ENCODE data around the gene SLC17A3. TPM values are rescaled to one million over a fixed set of nuclear protein-coding genes. Genes with fewer than 3 reads are reported as not detected.

The SLC17A3 gene
- total and polyA plus RNA-seq, 2 donors (not counting 1 experiment from before 2014, with no cell fraction given) = not detected

DNA sequence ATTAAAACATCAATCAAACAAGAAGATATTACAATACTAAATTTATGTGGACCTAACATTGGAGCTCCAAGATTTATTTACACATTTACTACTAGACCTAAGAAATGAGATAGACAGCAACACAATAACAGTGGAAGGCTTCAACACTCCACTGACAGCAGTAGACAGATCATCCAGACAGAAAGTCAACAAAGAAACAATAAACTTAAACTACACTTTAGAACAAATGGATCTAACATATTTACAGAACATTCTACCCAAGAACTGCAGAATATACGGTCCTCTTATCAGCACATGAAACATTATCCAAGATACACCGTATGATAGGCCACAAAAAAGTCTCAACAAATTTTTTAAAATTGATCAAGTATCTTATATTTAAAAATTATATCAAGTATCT, 69.2 kb downstream of the SLC17A3 start:
- Mint-ChIP-seq H3K27me3 (peaks cover 56% of the 10 kb centered on the region), H3K4me1 (no peaks in the 10 kb centered on the region), H3K9me3 (ENCODE audit: insufficient read depth) (no peaks in the 10 kb centered on the region), H3K4me3 (no peak overlapping the region), H3K27ac (no peak overlapping the region)
- Histone ChIP-seq H3K79me2 (ENCODE audit: control insufficient read depth, insufficient read depth, low read length) (no peaks in the 10 kb centered on the region), H3K9me3 (ENCODE audit: control extremely low read depth in 1 of 3, control insufficient read depth in 2 of 3, insufficient read depth in 1 of 3, low read length in 2 of 3) (peaks cover 0 to 5% (median 4%) of the 10 kb centered on the region in 3 donors), H3K4me1 (ENCODE audit: control insufficient read depth in 2 of 2, insufficient read depth in 2 of 2, low read length in 2 of 2) (no peaks in the 10 kb centered on the region), H3K27ac (ENCODE audit: low read length in 2 of 2) (no peak overlapping the region), H3K4me3 (ENCODE audit: control extremely low read depth in 1 of 5, extremely low read depth in 1 of 5, insufficient read depth in 1 of 5, low read depth in 2 of 5, low read length in 4 of 5) (no peak overlapping the region), H3K36me3 (replicated peaks in 1 of 2; ENCODE audit: control extremely low read depth in 1 of 2, control insufficient read depth in 1 of 2, extremely low read depth in 1 of 2, insufficient read depth in 2 of 2, low read length in 1 of 2) (no peaks in the 10 kb centered on the region), H3K27me3 (replicated peaks in 1 of 4; ENCODE audit: control extremely low read depth in 1 of 4, control insufficient read depth in 3 of 4, insufficient read depth in 4 of 4, low read length in 3 of 4) (peaks cover 0 to 3% (median 2%) of the 10 kb centered on the region in 4 experiments), H2AFZ (ENCODE audit: insufficient read depth, low read depth, low read length, poor library complexity, severe bottlenecking) (no peak overlapping the region), H3K4me2 (replicated peaks; ENCODE audit: low read depth, low read length, poor library complexity, severe bottlenecking) (no peak overlapping the region), H3K9ac (ENCODE audit: low read length) (no peak overlapping the region), H4K20me1 (ENCODE audit: control insufficient read depth, insufficient read depth, low read length, poor library complexity, severe bottlenecking) (no peaks in the 10 kb centered on the region)
- POLR2A ChIA-PET = no interaction called here
- CTCF ChIA-PET = interaction anchor here (1.3 kb wide), 1 partner anchor 18 kb away, joined by 4 read pairs; no protein-coding TSS in a partner anchor
- DNase-seq (no peak), ATAC-seq (ENCODE audit: low read depth) (no peak)
- TF ChIP-seq, protein P1, sequence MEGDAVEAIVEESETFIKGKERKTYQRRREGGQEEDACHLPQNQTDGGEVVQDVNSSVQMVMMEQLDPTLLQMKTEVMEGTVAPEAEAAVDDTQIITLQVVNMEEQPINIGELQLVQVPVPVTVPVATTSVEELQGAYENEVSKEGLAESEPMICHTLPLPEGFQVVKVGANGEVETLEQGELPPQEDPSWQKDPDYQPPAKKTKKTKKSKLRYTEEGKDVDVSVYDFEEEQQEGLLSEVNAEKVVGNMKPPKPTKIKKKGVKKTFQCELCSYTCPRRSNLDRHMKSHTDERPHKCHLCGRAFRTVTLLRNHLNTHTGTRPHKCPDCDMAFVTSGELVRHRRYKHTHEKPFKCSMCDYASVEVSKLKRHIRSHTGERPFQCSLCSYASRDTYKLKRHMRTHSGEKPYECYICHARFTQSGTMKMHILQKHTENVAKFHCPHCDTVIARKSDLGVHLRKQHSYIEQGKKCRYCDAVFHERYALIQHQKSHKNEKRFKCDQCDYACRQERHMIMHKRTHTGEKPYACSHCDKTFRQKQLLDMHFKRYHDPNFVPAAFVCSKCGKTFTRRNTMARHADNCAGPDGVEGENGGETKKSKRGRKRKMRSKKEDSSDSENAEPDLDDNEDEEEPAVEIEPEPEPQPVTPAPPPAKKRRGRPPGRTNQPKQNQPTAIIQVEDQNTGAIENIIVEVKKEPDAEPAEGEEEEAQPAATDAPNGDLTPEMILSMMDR (IDR thresholded peaks at IDR 0.05) = no peak
- no peak for TF ChIP-seq EZH2 (IDR thresholded peaks at IDR 0.05; ENCODE audit: borderline replicate concordance, insufficient read depth, low read depth, low read length, poor library complexity, severe bottlenecking)
- WGBS (ENCODE audit: insufficient coverage) = no CpG with 5 or more reads among the region's 2 CpGs
- intact Hi-C loops (cut with micrococcal nuclease) = no loop called here

DNA sequence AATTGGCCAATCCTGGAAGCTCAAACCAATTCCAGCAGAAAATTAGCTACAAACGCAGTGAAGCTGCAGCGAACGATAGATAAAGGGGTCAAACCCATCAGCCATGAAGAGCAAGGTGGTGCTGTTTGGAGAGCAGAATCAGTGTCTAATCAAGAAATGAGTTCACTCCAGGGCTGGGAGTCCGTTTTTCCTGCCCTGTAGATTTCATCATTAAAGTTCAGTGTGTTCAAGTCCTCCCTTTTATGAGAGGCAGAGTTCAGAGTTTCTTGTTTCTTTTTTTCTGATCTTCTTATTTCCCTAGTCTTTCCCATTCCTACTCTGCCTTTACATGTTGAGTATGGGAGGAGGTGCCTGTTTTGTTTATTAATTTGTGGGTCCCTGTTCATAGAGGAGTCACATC, 72.6 kb downstream of the SLC17A3 start:
- H3K4me2 ChIP-seq (replicated peaks; ENCODE audit: low read depth, low read length, poor library complexity, severe bottlenecking) = no peak overlapping the region
- no peak overlapping the region for H3K4me3 ChIP-seq (ENCODE audit: control extremely low read depth in 1 of 5, extremely low read depth in 1 of 5, insufficient read depth in 1 of 5, low read depth in 2 of 5, low read length in 4 of 5)
- H4K20me1 ChIP-seq (ENCODE audit: control insufficient read depth, insufficient read depth, low read length, poor library complexity, severe bottlenecking) = no peaks in the 10 kb centered on the region
- H3K36me3 ChIP-seq (replicated peaks in 1 of 2; ENCODE audit: control extremely low read depth in 1 of 2, control insufficient read depth in 1 of 2, extremely low read depth in 1 of 2, insufficient read depth in 2 of 2, low read length in 1 of 2) = no peaks in the 10 kb centered on the region
- H3K9ac ChIP-seq (ENCODE audit: low read length) = no peak overlapping the region
- ChIA-PET POLR2A (no interaction called here), CTCF (interaction anchor here (1.2 kb wide), 1 partner anchor 13 kb away, joined by 4 read pairs; no protein-coding TSS in a partner anchor)
- peaks cover 0 to 3% (median 3%) of the 10 kb centered on the region in 4 experiments for H3K27me3 ChIP-seq (replicated peaks in 1 of 4; ENCODE audit: control extremely low read depth in 1 of 4, control insufficient read depth in 3 of 4, insufficient read depth in 4 of 4, low read length in 3 of 4)
- H3K4me1 Mint-ChIP-seq = no peaks in the 10 kb centered on the region
- H2AFZ ChIP-seq (ENCODE audit: insufficient read depth, low read depth, low read length, poor library complexity, severe bottlenecking) = no peak overlapping the region
- no peaks in the 10 kb centered on the region for H3K79me2 ChIP-seq (ENCODE audit: control insufficient read depth, insufficient read depth, low read length)
- H3K27me3 Mint-ChIP-seq = peaks cover 58% of the 10 kb centered on the region
- no peak overlapping the region for H3K27ac ChIP-seq (ENCODE audit: low read length in 2 of 2)
- no CpG with 5 or more reads among the region's 4 CpGs for WGBS (ENCODE audit: insufficient coverage)
- intact Hi-C loops (cut with micrococcal nuclease) = no loop called here
- H3K9me3 ChIP-seq (ENCODE audit: control extremely low read depth in 1 of 3, control insufficient read depth in 2 of 3, insufficient read depth in 1 of 3, low read length in 2 of 3) = peaks cover 0 to 5% (median 4%) of the 10 kb centered on the region in 3 donors
- H3K9me3 Mint-ChIP-seq (ENCODE audit: insufficient read depth) = no peaks in the 10 kb centered on the region
- H3K4me3 Mint-ChIP-seq = no peak overlapping the region
- TF ChIP-seq, protein P1 (IDR thresholded peaks at IDR 0.05) = no peak
- no peak for TF ChIP-seq EZH2 (IDR thresholded peaks at IDR 0.05; ENCODE audit: borderline replicate concordance, insufficient read depth, low read depth, low read length, poor library complexity, severe bottlenecking)
- no peak overlapping the region for H3K27ac Mint-ChIP-seq
- DNase-seq (no peak), ATAC-seq (ENCODE audit: low read depth) (no peak)
- H3K4me1 ChIP-seq (ENCODE audit: control insufficient read depth in 2 of 2, insufficient read depth in 2 of 2, low read length in 2 of 2) = no peaks in the 10 kb centered on the region

Other genes with a start within 250 kb of the SLC17A3 start
- not detected in 2 replicates for gene SCGN, start 222.0 kb downstream of the SLC17A3 start, total RNA-seq
- gene SCGN, start 222.0 kb downstream of the SLC17A3 start, polyA plus RNA-seq = not detected in 2 replicates
- not detected in 2 replicates for gene SLC17A4, start 119.5 kb downstream of the SLC17A3 start, total RNA-seq
- not detected in 2 replicates for gene SLC17A4, start 119.5 kb downstream of the SLC17A3 start, polyA plus RNA-seq
- gene SLC17A1, start 42.2 kb downstream of the SLC17A3 start, total RNA-seq = not detected in 2 replicates
- gene SLC17A1, start 42.2 kb downstream of the SLC17A3 start, polyA plus RNA-seq = not detected in 2 replicates
- not detected in 2 replicates for gene SLC17A2, start 56.4 kb upstream of the SLC17A3 start, total RNA-seq
- not detected in 2 replicates for gene SLC17A2, start 56.4 kb upstream of the SLC17A3 start, polyA plus RNA-seq
- 57.2 and 57.5 TPM in 2 replicates for gene TRIM38, start 88.6 kb upstream of the SLC17A3 start, total RNA-seq
- 29.3 and 33.3 TPM in 2 replicates for gene TRIM38, start 88.6 kb upstream of the SLC17A3 start, polyA plus RNA-seq
- 6.3 and 6.5 TPM in 2 replicates for gene HFE, start 213.2 kb upstream of the SLC17A3 start, total RNA-seq
- 3.0 and 5.9 TPM in 2 replicates for gene HFE, start 213.2 kb upstream of the SLC17A3 start, polyA plus RNA-seq